ENCODE data around the gene RAD51B. TPM values are rescaled to one million over a fixed set of nuclear protein-coding genes. Genes with fewer than 3 reads are reported as not detected.
A peak's percentile ranks its signal among the peaks of the same experiment; 100 is the strongest.

The RAD51B gene
- total and polyA plus RNA-seq, 2 donors (not counting 1 experiment from before 2014, with no cell fraction given) = 4.6 to 16.3 TPM

DNA sequence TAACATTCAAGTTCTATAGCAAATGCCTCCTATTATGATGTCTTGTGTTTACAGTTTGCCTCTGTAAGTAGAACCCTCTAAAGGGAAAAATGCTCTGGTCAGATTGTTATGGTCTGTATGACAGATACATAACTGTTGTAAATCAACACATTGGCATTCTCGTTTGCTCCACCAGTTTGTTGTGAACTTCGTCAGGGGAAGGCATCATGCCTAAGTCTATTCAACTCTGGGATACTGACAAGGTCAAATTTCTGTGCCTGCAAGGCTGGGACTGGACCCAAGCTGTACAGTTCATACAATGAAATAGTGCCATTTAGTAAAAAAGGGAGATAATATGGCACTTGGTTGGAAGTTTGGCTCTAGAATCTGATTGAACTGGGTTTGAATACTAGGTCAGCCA is 392.3 kb downstream of the RAD51B start:
- no peaks in the 10 kb centered on the region for H3K9me3 ChIP-seq (ENCODE audit: control insufficient read depth, insufficient read depth, low read depth, low read length)
- no peaks in the 10 kb centered on the region for H3K27me3 ChIP-seq (ENCODE audit: control insufficient read depth, insufficient read depth, low read length)
- DNase-seq (ENCODE audit: low read depth in 2 of 2) = peak in 1 of 2 donors; percentile 36
- H3K79me2 ChIP-seq (ENCODE audit: control insufficient read depth, insufficient read depth, low read length) = no peaks in the 10 kb centered on the region
- H3K4me1 ChIP-seq (ENCODE audit: control insufficient read depth, extremely low read depth, insufficient read depth, low read length) = peaks cover 17% of the 10 kb centered on the region
- H3K27ac ChIP-seq (ENCODE audit: insufficient read depth, low read length) = peak overlapping the region; percentile 60
- TF ChIP-seq, protein P1, sequence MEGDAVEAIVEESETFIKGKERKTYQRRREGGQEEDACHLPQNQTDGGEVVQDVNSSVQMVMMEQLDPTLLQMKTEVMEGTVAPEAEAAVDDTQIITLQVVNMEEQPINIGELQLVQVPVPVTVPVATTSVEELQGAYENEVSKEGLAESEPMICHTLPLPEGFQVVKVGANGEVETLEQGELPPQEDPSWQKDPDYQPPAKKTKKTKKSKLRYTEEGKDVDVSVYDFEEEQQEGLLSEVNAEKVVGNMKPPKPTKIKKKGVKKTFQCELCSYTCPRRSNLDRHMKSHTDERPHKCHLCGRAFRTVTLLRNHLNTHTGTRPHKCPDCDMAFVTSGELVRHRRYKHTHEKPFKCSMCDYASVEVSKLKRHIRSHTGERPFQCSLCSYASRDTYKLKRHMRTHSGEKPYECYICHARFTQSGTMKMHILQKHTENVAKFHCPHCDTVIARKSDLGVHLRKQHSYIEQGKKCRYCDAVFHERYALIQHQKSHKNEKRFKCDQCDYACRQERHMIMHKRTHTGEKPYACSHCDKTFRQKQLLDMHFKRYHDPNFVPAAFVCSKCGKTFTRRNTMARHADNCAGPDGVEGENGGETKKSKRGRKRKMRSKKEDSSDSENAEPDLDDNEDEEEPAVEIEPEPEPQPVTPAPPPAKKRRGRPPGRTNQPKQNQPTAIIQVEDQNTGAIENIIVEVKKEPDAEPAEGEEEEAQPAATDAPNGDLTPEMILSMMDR (conservative IDR thresholded peaks at IDR 0.05 in 1 of 2, IDR thresholded peaks at IDR 0.05 in 1 of 2; ENCODE audit: low read depth in 1 of 2, low read length in 2 of 2) = no peak
- TF ChIP-seq EZH2 (IDR thresholded peaks at IDR 0.05; ENCODE audit: low read length, missing control alignments) = no peak
- no peak overlapping the region for H2AFZ ChIP-seq (ENCODE audit: low read length)
- H4K20me1 ChIP-seq (ENCODE audit: control insufficient read depth, extremely low read depth, insufficient read depth, low read length) = no peaks in the 10 kb centered on the region
- H3K4me3 ChIP-seq (replicated peaks in 1 of 4; ENCODE audit: control extremely low read depth in 1 of 4, insufficient read depth in 1 of 4, low read depth in 3 of 4, low read length in 4 of 4) = no peak overlapping the region
- H3K36me3 ChIP-seq (ENCODE audit: control insufficient read depth, insufficient read depth, low read length) = no peaks in the 10 kb centered on the region
- H3K4me2 ChIP-seq (ENCODE audit: extremely low read depth, insufficient read depth, low read length) = no peak overlapping the region
- H3K9ac ChIP-seq (ENCODE audit: insufficient read depth, low read length) = no peak overlapping the region

DNA sequence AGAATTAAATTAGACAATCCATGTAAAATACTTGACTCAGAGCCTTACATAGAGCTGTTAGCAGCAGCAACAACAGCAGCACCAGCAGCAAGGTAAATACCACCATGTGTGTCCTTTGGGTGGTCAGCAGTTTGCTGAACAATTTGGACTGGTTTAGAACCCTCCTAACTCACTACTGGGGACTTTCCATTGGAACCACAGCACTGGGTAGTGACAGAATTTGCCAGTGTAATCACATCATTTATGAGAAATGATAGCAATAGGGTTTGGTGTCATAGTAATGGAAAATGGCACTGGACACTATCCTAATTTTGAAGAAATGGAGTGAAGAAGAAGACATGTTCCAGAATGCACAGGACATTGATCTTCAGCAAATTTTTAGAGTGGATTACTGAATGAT is 392.8 kb downstream of the RAD51B start:
- Histone ChIP-seq H3K27me3 (ENCODE audit: control insufficient read depth, insufficient read depth, low read length) (no peaks in the 10 kb centered on the region), H4K20me1 (ENCODE audit: control insufficient read depth, extremely low read depth, insufficient read depth, low read length) (no peaks in the 10 kb centered on the region), H3K9me3 (ENCODE audit: control insufficient read depth, insufficient read depth, low read depth, low read length) (no peaks in the 10 kb centered on the region), H3K36me3 (ENCODE audit: control insufficient read depth, insufficient read depth, low read length) (no peaks in the 10 kb centered on the region), H3K79me2 (ENCODE audit: control insufficient read depth, insufficient read depth, low read length) (no peaks in the 10 kb centered on the region), H3K4me1 (ENCODE audit: control insufficient read depth, extremely low read depth, insufficient read depth, low read length) (peaks cover 17% of the 10 kb centered on the region), H3K4me2 (ENCODE audit: extremely low read depth, insufficient read depth, low read length) (no peak overlapping the region), H3K4me3 (replicated peaks in 1 of 4; ENCODE audit: control extremely low read depth in 1 of 4, insufficient read depth in 1 of 4, low read depth in 3 of 4, low read length in 4 of 4) (no peak overlapping the region), H2AFZ (ENCODE audit: low read length) (no peak overlapping the region), H3K9ac (ENCODE audit: insufficient read depth, low read length) (no peak overlapping the region), H3K27ac (ENCODE audit: insufficient read depth, low read length) (no peak overlapping the region)
- no peak for TF ChIP-seq EZH2 (IDR thresholded peaks at IDR 0.05; ENCODE audit: low read length, missing control alignments)
- TF ChIP-seq, protein P1 (conservative IDR thresholded peaks at IDR 0.05 in 1 of 2, IDR thresholded peaks at IDR 0.05 in 1 of 2; ENCODE audit: low read depth in 1 of 2, low read length in 2 of 2) = no peak
- DNase-seq (ENCODE audit: low read depth in 2 of 2) = no peak

DNA sequence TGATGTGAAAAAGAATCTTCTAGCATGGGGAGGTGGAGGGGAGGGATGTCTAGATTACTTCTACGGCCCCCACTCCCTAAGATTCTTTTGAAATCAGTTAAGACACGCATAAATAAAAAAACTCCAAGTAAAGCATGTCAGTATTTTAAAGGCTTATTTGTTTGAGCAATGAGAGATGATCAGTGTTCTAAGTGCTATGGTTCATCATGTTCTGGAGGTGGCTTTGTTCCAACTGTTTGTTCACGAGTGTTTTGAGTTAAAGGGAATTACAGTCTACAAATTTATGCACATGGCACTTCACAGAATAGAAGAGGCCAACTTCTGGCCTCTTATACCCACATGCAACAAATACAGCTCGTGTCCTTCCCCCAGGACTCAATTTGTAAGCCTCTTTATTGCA is 394.9 kb downstream of the RAD51B start:
- Histone ChIP-seq H3K36me3 (ENCODE audit: control insufficient read depth, insufficient read depth, low read length) (no peaks in the 10 kb centered on the region), H3K79me2 (ENCODE audit: control insufficient read depth, insufficient read depth, low read length) (no peaks in the 10 kb centered on the region), H3K4me1 (ENCODE audit: control insufficient read depth, extremely low read depth, insufficient read depth, low read length) (peaks cover 11% of the 10 kb centered on the region), H3K4me2 (ENCODE audit: extremely low read depth, insufficient read depth, low read length) (no peak overlapping the region), H3K9me3 (ENCODE audit: control insufficient read depth, insufficient read depth, low read depth, low read length) (no peaks in the 10 kb centered on the region), H2AFZ (ENCODE audit: low read length) (no peak overlapping the region), H3K27me3 (ENCODE audit: control insufficient read depth, insufficient read depth, low read length) (no peaks in the 10 kb centered on the region), H4K20me1 (ENCODE audit: control insufficient read depth, extremely low read depth, insufficient read depth, low read length) (no peaks in the 10 kb centered on the region), H3K9ac (ENCODE audit: insufficient read depth, low read length) (no peak overlapping the region), H3K4me3 (replicated peaks in 1 of 4; ENCODE audit: control extremely low read depth in 1 of 4, insufficient read depth in 1 of 4, low read depth in 3 of 4, low read length in 4 of 4) (no peak overlapping the region), H3K27ac (ENCODE audit: insufficient read depth, low read length) (no peak overlapping the region)
- no peak for DNase-seq (ENCODE audit: low read depth in 2 of 2)
- no peak for TF ChIP-seq EZH2 (IDR thresholded peaks at IDR 0.05; ENCODE audit: low read length, missing control alignments)
- TF ChIP-seq, protein P1 (conservative IDR thresholded peaks at IDR 0.05 in 1 of 2, IDR thresholded peaks at IDR 0.05 in 1 of 2; ENCODE audit: low read depth in 1 of 2, low read length in 2 of 2) = no peak
